HS-5 (cell line): ENCODE data around the gene AP1B1.
"Not testable (repeated sequence)": the region's sequence is repeated elsewhere in the genome, so short reads cannot be mapped to it uniquely, and the experiment has no call there.

Source experiments
- DNase-seq: peaks from one replicate; pipeline ENCODE4 v3.0.0-alpha.2; 2012; ENCODE audit warnings: low read depth

Gene AP1B1

DNA sequence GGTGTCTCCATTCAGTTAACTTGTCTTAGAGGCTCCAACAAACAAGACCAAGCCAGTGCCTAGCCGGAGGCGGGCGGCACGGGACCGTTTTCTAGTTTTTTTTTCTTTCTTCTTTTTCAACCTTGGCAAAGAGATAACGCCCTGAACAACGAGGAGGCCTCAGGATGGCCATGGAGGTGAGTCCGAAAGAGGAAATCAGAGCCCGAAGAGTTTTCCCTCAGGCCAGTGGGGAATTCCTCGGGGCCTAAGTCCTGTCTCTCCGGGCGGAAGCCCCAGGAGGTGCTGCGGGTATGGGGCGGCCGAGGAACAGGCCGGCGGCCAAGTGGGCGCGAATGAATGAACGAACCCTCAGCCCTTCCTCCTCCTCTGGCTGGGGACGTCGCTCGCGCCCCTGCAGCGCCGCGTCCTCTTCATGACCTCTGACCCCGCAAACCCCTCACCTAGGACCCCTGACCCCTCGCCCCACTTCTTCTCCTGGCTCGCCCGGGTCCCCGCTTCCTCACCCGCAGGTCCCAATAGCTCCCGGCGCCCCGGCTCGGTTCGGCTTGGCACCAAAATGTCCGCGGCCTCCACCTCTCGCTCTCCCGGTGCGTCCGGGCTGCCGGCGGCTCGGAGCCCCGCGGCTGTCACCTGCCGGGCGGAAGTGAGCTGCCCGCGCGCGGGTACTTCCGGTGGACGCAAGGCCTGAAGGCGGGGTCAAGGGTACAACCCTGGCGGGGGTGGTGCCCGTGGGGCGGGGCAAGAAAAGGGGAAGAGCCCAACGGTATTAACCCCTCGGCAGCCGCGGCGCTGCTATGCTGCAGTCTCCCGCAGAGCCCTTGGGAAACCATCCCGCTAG is at the start of gene AP1B1:
TSS of gene AP1B1 (minus strand) at position 650 of the 838 bp plus-strand sequence. CDS start 21,327 bp downstream, outside the sequence.
- DNase-seq: peak; percentile 65

DNA sequence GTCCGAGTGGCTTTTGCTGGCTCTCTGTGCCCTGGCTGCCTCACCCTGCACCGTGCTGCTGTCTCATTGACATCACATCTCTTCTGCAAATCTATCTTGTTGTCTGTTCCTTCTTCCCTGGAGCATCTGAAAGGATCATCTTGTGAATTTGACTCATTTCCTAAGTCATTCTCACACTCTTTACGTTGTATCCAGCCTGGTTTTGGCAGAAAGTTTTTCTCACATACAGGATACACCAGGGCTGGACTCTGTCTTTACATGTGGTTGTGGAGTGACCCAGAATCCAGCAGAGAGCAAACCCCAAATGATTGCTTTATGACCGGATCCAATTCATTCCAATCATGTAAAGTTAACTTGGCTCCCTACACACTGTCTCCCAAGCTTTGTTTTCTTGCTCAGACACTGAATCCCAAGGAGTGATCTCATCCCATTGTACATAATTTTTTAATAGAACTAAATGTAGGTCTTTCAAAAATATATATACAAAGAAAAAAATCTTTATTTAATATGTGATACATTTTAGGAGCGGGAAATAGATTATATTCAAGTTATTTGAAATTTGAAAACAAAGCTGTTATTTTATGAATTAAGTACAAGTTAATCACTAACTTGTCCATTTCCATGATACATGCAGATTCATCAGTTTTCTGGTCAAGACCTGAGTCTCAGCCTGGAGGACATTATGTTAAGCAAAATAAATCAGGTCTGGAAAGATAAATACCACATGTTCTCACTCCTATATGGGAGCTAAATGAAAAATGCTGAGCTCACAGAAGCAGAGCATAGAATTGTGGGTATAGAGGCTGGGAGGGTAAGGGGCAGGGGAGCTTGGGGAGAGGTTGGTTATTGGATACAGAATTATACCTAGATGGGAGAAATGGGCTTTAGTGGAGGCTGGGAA is 47.1 kb upstream of the AP1B1 start:
- no peak for DNase-seq

GRCh38 chr22:29434288-29434687 is 45.9 kb upstream of the AP1B1 start:
- no peak for DNase-seq

- DNase-seq: no peak
Measured at GRCh38 chr22:29433856-29434255, 45.5 kb upstream of the AP1B1 start.

DNA sequence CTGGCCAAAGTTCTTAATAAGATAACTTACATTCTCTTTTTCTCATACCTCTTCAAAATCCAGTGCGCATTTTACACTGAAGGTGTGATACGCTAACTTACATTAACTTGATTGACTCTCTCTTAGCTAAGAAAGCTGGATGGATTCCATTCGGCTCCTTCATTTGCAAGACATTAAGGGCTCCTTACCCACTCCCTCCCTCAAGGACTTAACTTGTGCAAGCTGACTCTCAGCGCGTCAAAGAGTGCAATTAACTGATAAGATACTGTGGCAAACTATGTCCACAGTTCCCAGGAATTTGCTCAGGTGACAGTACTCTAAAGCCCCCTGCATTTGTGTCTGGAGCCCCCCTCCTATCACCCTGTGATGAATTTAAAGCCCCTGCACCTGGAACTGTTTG is 43.6 kb upstream of the AP1B1 start:
- DNase-seq: no peak

GRCh38 chr22:29427176-29427760 is 38.9 kb upstream of the AP1B1 start:
- DNase-seq: no peak

DNA sequence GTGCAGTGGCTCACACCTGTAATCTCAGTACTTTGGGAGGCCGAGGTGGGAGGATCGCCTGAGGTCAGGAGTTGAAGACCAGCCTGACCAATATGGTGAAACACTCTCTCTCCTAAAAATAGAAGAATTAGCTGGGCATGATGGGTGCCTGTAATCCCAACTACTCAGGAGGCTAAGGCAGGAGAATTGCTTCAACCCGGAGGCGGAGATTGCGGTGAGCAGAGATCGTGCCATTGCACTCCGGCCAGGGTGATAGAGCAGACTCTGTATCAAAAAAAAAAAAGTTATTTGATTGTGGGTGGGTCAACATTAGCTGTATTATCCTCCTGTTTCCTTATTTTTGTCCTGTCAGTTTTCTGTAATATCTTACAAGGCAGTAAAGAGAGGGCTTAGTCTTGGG is 38.1 kb upstream of the AP1B1 start:
- DNase-seq: no peak

GRCh38 chr22:29418704-29419103 is 30.3 kb upstream of the AP1B1 start:
- DNase-seq: not testable (repeated sequence)

DNA sequence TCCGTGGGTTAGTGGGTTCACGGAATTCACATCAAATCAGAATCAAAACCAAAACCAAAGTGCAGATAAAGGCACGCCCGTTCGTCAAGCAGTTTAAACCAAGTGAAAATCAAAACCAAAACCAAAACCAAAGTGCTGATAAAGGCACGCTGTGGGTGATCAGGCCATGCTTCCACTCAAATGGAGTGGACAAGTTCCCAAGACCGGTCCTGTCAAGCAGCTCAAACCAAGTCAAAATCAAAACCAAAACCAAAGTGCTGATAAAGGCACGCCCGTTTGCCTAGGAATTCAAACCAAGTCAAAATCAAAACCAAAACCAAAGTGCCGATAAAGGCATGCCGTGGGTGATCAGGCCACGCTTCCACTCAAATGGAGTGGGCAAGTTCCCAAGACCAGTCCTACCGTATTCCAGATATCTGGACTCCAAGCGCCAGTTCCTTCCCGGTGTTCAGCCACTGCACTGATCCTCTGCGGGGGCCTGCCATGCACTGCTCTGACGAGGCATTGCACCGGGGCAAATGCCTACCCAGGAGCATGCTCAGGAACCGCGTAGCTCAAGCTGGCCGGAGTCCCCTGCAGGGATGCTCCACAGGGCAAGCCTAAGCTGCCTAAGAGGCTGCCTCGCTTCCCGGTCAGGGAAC is 26.7 kb upstream of the AP1B1 start:
- not testable (repeated sequence) for DNase-seq

DNA sequence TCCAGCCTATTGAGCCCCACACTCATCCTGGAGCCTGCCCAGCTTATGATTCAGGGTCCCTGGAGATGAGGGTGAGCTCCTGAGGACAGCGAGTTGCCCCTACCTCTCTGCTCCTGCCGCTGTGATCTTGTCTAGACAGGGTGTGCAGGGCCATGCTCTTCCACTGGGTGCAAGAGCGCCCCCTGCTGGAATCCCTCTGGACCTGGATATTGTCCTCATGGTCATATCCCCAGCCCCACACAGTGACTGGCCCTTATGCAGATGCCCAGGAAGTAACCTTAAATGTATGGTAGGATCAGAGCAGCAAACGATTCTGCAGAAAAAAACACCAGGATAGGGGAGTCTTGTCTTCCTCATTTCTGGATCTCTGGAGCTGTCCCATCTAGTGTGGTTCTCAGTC is 24.4 kb upstream of the AP1B1 start:
- not testable (repeated sequence) for DNase-seq

- DNase-seq: not testable (repeated sequence)
Measured at GRCh38 chr22:29411569-29412211, 23.3 kb upstream of the AP1B1 start.

DNA sequence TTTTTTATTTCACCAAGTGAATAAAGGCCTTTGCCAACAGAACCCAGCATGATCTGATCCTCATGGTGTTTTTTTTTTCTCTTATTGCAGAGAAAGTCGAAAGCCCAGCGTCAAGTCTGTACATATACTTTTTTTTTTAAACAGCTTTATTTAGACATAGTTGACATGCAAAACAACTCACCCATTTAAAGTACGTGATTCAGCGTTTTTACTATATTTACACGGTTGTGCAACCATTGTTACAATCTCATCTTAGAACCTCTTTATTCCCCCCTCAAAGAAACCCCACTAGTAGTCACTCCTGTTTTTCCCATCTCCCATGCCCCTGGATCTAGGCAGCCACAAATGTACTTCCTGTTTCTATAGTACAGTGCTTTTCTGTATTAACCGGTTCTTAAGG is 20.6 kb upstream of the AP1B1 start:
- no peak for DNase-seq

- not testable (repeated sequence) for DNase-seq
Measured at GRCh38 chr22:29401538-29401937, 13.2 kb upstream of the AP1B1 start.

- DNase-seq: no peak
Measured at GRCh38 chr22:29400576-29400975, 12.2 kb upstream of the AP1B1 start.

DNA sequence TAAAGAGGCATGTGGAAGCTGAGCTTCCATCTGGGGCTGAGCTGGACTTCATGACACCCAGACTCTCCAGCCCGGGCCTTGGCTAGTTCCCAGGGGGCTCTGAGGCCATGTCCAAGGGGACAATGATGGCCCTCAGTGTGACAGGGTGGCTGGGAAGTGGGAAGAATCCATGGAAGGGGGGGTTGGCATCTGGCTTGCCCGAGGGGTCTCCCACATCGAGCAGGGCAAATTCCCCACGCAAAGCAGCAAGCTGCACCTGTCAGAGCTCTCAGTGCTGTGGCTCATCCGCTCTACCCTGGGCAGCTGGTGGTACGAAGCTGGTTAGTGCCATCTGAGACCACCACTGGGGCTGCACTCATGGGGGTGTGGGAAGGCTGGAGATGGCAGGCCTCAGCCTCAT is 9.4 kb upstream of the AP1B1 start:
- DNase-seq: no peak

DNA sequence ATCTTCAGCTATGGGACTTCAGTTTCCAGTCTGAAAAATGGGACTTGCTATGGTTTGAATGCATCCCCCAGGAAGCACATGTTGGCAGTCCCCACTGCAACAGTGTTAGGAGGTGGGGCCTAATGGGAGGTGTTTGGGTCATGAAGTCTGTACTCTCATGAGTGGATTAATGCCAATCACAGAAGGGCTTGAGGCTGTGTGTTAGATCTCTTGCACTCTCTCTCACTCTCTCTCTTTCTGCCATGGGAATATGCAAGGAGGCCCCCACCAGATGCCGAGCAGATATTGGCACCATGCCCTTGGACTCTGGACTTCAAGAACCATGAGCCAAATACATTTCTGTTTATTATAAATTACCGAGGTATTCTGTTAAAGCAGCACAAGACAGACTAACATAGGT is 7.8 kb upstream of the AP1B1 start:
- no peak for DNase-seq

GRCh38 chr22:29394931-29395581 is 6.7 kb upstream of the AP1B1 start:
- DNase-seq: peak; percentile 42

- DNase-seq: no peak
Measured at GRCh38 chr22:29393019-29393608, 4.7 kb upstream of the AP1B1 start.

- no peak for DNase-seq
Measured at GRCh38 chr22:29391546-29391945, 3.2 kb upstream of the AP1B1 start.

GRCh38 chr22:29390270-29390669 is 1.9 kb upstream of the AP1B1 start:
- no peak for DNase-seq

DNA sequence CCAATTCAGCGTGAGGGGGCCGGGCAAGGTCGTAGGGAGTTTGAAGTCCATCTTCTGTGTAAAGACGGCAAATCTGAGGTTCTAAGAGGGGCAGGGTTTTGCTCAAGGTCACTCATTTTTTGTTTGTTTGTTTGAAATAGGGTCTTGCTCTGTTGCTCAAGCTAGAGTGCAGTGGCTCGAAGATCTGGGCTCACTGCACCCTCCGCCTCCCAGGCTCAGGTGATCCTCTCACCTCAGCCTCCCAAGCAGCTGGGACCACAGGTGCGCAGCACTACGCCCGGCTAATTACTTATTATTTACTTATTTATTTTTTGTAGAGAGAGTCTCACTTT is 355 bp upstream of the AP1B1 start:
- no peak for DNase-seq
